Keratinocyte (primary cell): Measurements from ENCODE around the gene ZC3H14. TPM values are rescaled to one million over a fixed set of nuclear protein-coding genes. Genes with fewer than 3 reads are reported as not detected.

Experiments
- DNase-seq: peaks from one replicate; pipeline ENCODE4 v3.0.0-alpha.2; 2011; ENCODE audit warnings: low read depth, missing footprints, low spot score
- FAIRE-seq: peaks from 2 replicates; lab custom pipeline; 2011; peaks lifted over from hg19 to GRCh38; lab: Jason Lieb, UNC
- H2AFZ ChIP-seq: 2 replicates; pipeline ENCODE4 v1.6.0; 2012; ENCODE audit warnings: low read length, control low read depth, inconsistent platforms; ENCODE audit not compliant: control insufficient read depth
- H3K27ac ChIP-seq: 2 replicates; pipeline ENCODE4 v1.5.1; 2011; ENCODE audit warnings: low read length; ENCODE audit not compliant: control insufficient read depth, insufficient read depth
- H3K27me3 ChIP-seq: 3 replicates; pipeline ENCODE4 v1.6.0; 2011; ENCODE audit warnings: low read length; ENCODE audit not compliant: control insufficient read depth, insufficient read depth; ENCODE audit errors: extremely low read depth
- H3K36me3 ChIP-seq, 2 experiments: 2 replicates in 1 of 2; 3 replicates in 1 of 2; pipeline ENCODE4 v1.5.1; 2011; ENCODE audit warnings: low read length in 2 of 2, mild to moderate bottlenecking in 1 of 2; ENCODE audit not compliant: control insufficient read depth in 2 of 2, insufficient read depth in 2 of 2; ENCODE audit errors: extremely low read depth in 1 of 2
- H3K4me1 ChIP-seq: 3 replicates; pipeline ENCODE4 v1.5.1; 2011; ENCODE audit warnings: low read length; ENCODE audit not compliant: control insufficient read depth, insufficient read depth; ENCODE audit errors: extremely low read depth
- H3K4me2 ChIP-seq: 3 replicates; pipeline ENCODE4 v1.6.0; 2011; ENCODE audit warnings: low read depth, low read length; ENCODE audit not compliant: control insufficient read depth, insufficient read depth; ENCODE audit errors: extremely low read depth
- H3K4me3 ChIP-seq, 3 experiments: fragments of 200-600 bp in 1 of 3; sonication (generic) in 1 of 3; 2 replicates in 2 of 3; 3 replicates in 1 of 3; pipeline ENCODE4 v1.5.1; 2011 to 2016; ENCODE audit warnings: low read length in 3 of 3, mild to moderate bottlenecking in 3 of 3, control low read depth in 2 of 3, inconsistent platforms in 1 of 3, low read depth in 1 of 3, mixed read lengths in 1 of 3, mixed run types in 1 of 3, moderate library complexity in 1 of 3; ENCODE audit not compliant: control insufficient read depth in 2 of 3, insufficient read depth in 2 of 3; ENCODE audit errors: extremely low read depth in 1 of 3
- H3K79me2 ChIP-seq: 2 replicates; pipeline ENCODE4 v1.6.0; 2012; ENCODE audit warnings: low read length; ENCODE audit not compliant: control insufficient read depth, insufficient read depth
- H3K9ac ChIP-seq: 3 replicates; pipeline ENCODE4 v1.6.0; 2011; ENCODE audit warnings: low read length; ENCODE audit not compliant: control insufficient read depth, insufficient read depth; ENCODE audit errors: extremely low read depth
- H3K9me1 ChIP-seq: 3 replicates; pipeline ENCODE4 v1.6.0; 2011; ENCODE audit warnings: low read length; ENCODE audit not compliant: control insufficient read depth, insufficient read depth; ENCODE audit errors: extremely low read depth
- H3K9me3 ChIP-seq: 2 replicates; pipeline ENCODE4 v1.5.1; 2012; ENCODE audit warnings: low read depth, low read length; ENCODE audit not compliant: control insufficient read depth
- H4K20me1 ChIP-seq: 3 replicates; pipeline ENCODE4 v1.6.0; 2011; ENCODE audit warnings: low read length; ENCODE audit not compliant: control insufficient read depth, insufficient read depth; ENCODE audit errors: extremely low read depth
- EZH2 ChIP-seq: IDR thresholded peaks from one replicate; pipeline ENCODE4 v1.6.1; 2012; ENCODE audit warnings: inconsistent platforms, mild to moderate bottlenecking, low read length, moderate library complexity
- dilution Hi-C: fragments of 300-500 bp; cut with MboI; formaldehyde crosslinking; loops from one replicate; pipeline ENCODE4 v1.7.0; 2020; ENCODE audit warnings: low sequenced_read_pairs; ENCODE audit not compliant: extremely low pct_ligation_motif_present
- polyA plus RNA-seq, 5 experiments: library from polyadenylated mRNA; depleted of rRNA in 3 of 5; stranded (reverse) in 3 of 5; stranded (forward) in 1 of 5; unstranded in 1 of 5; fragments of >200 nt; gene quantifications; 1 replicate in 1 of 5; 2 replicates in 3 of 5; 3 replicates in 1 of 5; pipeline versions ENCODE4 v1.2.1 to v1.2.3, GENCODE V29; 2011 to 2012; ENCODE audit warnings: missing spikeins in 2 of 5, low read depth in 1 of 5, low replicate concordance in 1 of 5
- TF ChIP-seq, protein P1 (sequence below), 3 experiments: IDR thresholded peaks in 1 of 3; conservative IDR thresholded peaks in 1 of 3; optimal IDR thresholded peaks in 1 of 3; 2 replicates in 2 of 3; 3 replicates in 1 of 3; pipeline versions ENCODE3 to v1.5.1; 2011; ENCODE audit warnings: low read length in 3 of 3, mild to moderate bottlenecking in 3 of 3, moderate library complexity in 2 of 3, control low read depth in 1 of 3, inconsistent platforms in 1 of 3; ENCODE audit not compliant: insufficient read depth in 2 of 3; ENCODE audit errors: extremely low read depth in 1 of 3

ZC3H14 gene
- polyA plus RNA-seq, 1 donor (not counting 4 experiments of a cell fraction or from before 2014, with no cell fraction given): 129 TPM

DNA sequence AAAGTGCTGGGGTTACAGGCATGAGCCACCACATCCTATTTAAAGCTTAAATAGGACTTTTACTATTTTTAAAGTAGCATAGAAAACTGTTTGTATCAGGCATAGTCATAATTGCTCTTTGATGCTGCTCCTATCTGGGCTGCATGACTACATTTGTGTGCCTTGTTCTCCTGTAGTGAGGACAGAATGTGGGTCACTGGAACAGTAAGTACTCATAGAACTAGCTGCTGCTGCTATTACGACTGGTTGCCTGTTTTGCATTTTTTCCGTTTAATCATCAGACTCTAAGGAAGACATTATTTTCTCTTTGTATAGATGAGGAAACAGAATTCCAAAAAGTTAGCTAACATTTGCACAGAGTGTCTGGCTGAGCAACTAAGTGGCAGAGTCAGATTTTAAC is 42.8 kb downstream of the ZC3H14 start:
- DNase-seq (no peak), FAIRE-seq (no peak)
- H3K9me1 ChIP-seq: no peaks in the 10 kb centered on the region
- H2AFZ ChIP-seq: no peak overlapping the region
- no peak overlapping the region for H3K4me2 ChIP-seq
- H3K4me3 ChIP-seq: no peak overlapping the region
- peaks cover 31 to 36% of the 10 kb centered on the region in 2 experiments for H3K36me3 ChIP-seq
- H3K4me1 ChIP-seq: no peaks in the 10 kb centered on the region
- no peak overlapping the region for H3K9ac ChIP-seq
- no peaks in the 10 kb centered on the region for H3K79me2 ChIP-seq
- TF ChIP-seq EZH2: no peak
- TF ChIP-seq, protein P1, sequence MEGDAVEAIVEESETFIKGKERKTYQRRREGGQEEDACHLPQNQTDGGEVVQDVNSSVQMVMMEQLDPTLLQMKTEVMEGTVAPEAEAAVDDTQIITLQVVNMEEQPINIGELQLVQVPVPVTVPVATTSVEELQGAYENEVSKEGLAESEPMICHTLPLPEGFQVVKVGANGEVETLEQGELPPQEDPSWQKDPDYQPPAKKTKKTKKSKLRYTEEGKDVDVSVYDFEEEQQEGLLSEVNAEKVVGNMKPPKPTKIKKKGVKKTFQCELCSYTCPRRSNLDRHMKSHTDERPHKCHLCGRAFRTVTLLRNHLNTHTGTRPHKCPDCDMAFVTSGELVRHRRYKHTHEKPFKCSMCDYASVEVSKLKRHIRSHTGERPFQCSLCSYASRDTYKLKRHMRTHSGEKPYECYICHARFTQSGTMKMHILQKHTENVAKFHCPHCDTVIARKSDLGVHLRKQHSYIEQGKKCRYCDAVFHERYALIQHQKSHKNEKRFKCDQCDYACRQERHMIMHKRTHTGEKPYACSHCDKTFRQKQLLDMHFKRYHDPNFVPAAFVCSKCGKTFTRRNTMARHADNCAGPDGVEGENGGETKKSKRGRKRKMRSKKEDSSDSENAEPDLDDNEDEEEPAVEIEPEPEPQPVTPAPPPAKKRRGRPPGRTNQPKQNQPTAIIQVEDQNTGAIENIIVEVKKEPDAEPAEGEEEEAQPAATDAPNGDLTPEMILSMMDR (optimal IDR thresholded peaks at IDR 0.05 in 1 of 3, IDR thresholded peaks at IDR 0.05 in 1 of 3, conservative IDR thresholded peaks at IDR 0.05 in 1 of 3; ENCODE audit: extremely low read depth in 1 of 3, insufficient read depth in 2 of 3, low read length in 3 of 3): no peak
- no peaks in the 10 kb centered on the region for H3K27me3 ChIP-seq
- H3K9me3 ChIP-seq: no peaks in the 10 kb centered on the region
- no peaks in the 10 kb centered on the region for H4K20me1 ChIP-seq
- dilution Hi-C loops: no loop called here
- H3K27ac ChIP-seq: no peak overlapping the region

DNA sequence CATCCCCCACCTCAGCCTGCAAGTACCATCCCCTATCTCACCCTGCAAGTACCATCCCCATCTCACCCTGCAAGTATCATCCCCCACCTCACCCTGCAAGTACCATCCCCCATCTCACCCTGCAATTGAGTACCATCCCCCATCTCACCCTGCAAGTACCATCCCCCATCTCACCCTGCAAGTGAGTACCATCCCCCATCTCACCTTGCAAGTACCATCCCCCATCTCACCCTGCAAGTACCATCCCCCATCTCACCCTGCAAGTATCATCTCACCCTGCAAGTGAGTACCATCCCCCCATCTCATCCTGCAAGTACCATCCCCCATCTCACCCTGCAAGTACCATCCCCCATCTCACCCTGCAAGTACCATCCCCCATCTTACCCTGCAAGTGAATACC is 45.0 kb downstream of the ZC3H14 start:
- H3K9me3 ChIP-seq: no peaks in the 10 kb centered on the region
- H3K27ac ChIP-seq: no peak overlapping the region
- DNase-seq (no peak), FAIRE-seq (no peak)
- H3K4me1 ChIP-seq: peaks cover 14% of the 10 kb centered on the region
- H3K36me3 ChIP-seq: peaks cover 27 to 35% of the 10 kb centered on the region in 2 experiments
- dilution Hi-C loops: no loop called here
- H4K20me1 ChIP-seq: no peaks in the 10 kb centered on the region
- H3K27me3 ChIP-seq: no peaks in the 10 kb centered on the region
- H3K4me3 ChIP-seq: no peak overlapping the region
- no peak for TF ChIP-seq EZH2
- TF ChIP-seq, protein P1 (optimal IDR thresholded peaks at IDR 0.05 in 1 of 3, IDR thresholded peaks at IDR 0.05 in 1 of 3, conservative IDR thresholded peaks at IDR 0.05 in 1 of 3; ENCODE audit: extremely low read depth in 1 of 3, insufficient read depth in 2 of 3, low read length in 3 of 3): no peak
- H3K79me2 ChIP-seq: no peaks in the 10 kb centered on the region
- no peak overlapping the region for H3K9ac ChIP-seq
- no peaks in the 10 kb centered on the region for H3K9me1 ChIP-seq
- no peak overlapping the region for H3K4me2 ChIP-seq
- no peak overlapping the region for H2AFZ ChIP-seq
